Epithelial cell of proximal tubule (primary cell): Measurements from ENCODE around the gene GHDC. TPM values are rescaled to one million over a fixed set of nuclear protein-coding genes. Genes with fewer than 3 reads are reported as not detected.
A peak's percentile ranks its signal among the peaks of the same experiment; 100 is the strongest.
"Not testable (repeated sequence)": the region's sequence is repeated elsewhere in the genome, so short reads cannot be mapped to it uniquely, and the experiment has no call there.

ENCODE experiments used
- DNase-seq: peaks from one replicate; pipeline ENCODE4 v3.0.0-alpha.2; 2011; ENCODE audit warnings: low read depth
- H3K4me3 ChIP-seq: 2 replicates; pipeline ENCODE4 v1.5.1; 2011; ENCODE audit warnings: low read depth, mild to moderate bottlenecking, low read length
- total RNA-seq: library from RNA; depleted of rRNA; stranded (reverse); fragments of >200 nt; gene quantifications from 2 replicates; pipeline ENCODE4 v1.2.3, GENCODE V29; 2015
- TF ChIP-seq, protein P1 (sequence below): conservative IDR thresholded peaks from 2 replicates; pipeline ENCODE4 v1.5.1; 2012; ENCODE audit warnings: low read depth, mild to moderate bottlenecking, low read length

The GHDC gene
- total RNA-seq, 1 donor from 2014 or later = 17.4 TPM

GRCh38 chr17:42153919-42154742 lies 40.2 kb downstream of the GHDC start:
- TF ChIP-seq, protein P1, sequence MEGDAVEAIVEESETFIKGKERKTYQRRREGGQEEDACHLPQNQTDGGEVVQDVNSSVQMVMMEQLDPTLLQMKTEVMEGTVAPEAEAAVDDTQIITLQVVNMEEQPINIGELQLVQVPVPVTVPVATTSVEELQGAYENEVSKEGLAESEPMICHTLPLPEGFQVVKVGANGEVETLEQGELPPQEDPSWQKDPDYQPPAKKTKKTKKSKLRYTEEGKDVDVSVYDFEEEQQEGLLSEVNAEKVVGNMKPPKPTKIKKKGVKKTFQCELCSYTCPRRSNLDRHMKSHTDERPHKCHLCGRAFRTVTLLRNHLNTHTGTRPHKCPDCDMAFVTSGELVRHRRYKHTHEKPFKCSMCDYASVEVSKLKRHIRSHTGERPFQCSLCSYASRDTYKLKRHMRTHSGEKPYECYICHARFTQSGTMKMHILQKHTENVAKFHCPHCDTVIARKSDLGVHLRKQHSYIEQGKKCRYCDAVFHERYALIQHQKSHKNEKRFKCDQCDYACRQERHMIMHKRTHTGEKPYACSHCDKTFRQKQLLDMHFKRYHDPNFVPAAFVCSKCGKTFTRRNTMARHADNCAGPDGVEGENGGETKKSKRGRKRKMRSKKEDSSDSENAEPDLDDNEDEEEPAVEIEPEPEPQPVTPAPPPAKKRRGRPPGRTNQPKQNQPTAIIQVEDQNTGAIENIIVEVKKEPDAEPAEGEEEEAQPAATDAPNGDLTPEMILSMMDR = no peak
- no peak for DNase-seq
- peak overlapping the region; percentile 89 for H3K4me3 ChIP-seq

- DNase-seq = no peak
- TF ChIP-seq, protein P1 = no peak
- H3K4me3 ChIP-seq = no peak overlapping the region
Measured at GRCh38 chr17:42146911-42147607, 47.2 kb downstream of the GHDC start.

DNA sequence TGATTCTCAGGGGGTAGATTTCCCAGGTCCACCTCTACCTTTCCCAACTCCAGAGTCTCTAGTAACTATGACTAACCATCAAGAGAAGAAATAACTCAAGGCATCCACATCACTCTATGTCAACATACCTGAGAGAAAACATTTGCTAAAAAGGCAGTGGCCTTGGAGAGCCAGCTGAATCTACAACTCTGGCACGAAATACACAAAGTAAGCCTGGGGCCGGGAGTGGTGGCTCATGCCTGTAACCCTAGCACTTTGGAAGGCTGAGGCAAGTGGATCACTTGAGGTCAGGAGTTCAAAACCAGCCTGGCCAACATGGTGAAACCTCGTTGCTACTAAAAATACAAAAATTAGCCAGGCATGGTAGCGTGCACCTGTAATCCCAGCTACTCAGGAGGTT lies 51.2 kb downstream of the GHDC start:
- not testable (repeated sequence) for DNase-seq, H3K4me3 ChIP-seq

DNA sequence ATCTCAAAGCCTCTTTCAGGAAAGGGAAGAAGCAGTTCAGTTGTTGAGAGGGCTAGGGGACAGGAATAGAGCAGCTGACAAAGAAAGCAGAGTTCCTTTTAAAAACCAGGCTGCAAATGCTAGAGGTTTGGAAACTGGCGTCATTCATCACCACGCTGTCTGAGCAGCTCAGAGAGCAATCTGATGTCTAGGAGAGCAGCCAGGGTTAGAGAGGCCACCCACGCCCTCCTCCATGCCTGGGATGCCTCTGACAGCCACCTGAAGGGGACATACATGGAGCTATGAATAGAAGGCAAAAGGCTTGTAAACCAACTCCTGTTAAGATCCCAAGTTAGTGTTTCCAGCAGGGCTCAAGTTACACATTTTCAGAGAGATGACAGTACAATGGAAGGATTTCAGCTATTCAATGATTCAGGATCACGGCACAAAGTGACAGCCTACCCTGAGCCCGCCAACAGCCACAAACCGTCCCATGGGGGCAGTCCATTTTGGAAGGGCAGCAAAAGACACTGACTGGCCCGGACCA lies 51.9 kb downstream of the GHDC start:
- TF ChIP-seq, protein P1 = no peak
- DNase-seq = no peak
- no peak overlapping the region for H3K4me3 ChIP-seq

GRCh38 chr17:42141382-42141781 lies 52.9 kb downstream of the GHDC start:
- TF ChIP-seq, protein P1 = no peak
- no peak overlapping the region for H3K4me3 ChIP-seq
- no peak for DNase-seq

GRCh38 chr17:42140690-42141089 lies 53.6 kb downstream of the GHDC start:
- not testable (repeated sequence) for H3K4me3 ChIP-seq, DNase-seq

Other genes starting within 250 kb of the GHDC start
- gene CNP, start 227.7 kb downstream of the GHDC start, total RNA-seq = 69.8 and 75.9 TPM in 2 replicates
- 57.6 and 66.8 TPM in 2 replicates for gene DNAJC7, start 177.1 kb downstream of the GHDC start, total RNA-seq
- 37.7 and 53.3 TPM in 2 replicates for gene NKIRAS2, start 174.4 kb downstream of the GHDC start, total RNA-seq
- gene C17orf113, start 143.9 kb downstream of the GHDC start, total RNA-seq = 0.07 and 0.98 TPM in 2 replicates
- 0.07 TPM in 1 of 2 replicates, not detected in the other for gene ZNF385C, start 96.0 kb downstream of the GHDC start, total RNA-seq
- gene DHX58, start 81.8 kb downstream of the GHDC start, total RNA-seq = 2.7 and 4.6 TPM in 2 replicates
- 13.1 and 18.6 TPM in 2 replicates for gene KAT2A, start 73.1 kb downstream of the GHDC start, total RNA-seq
- gene HSPB9, start 71.7 kb downstream of the GHDC start, total RNA-seq = not detected in 2 replicates
- 89.4 and 150 TPM in 2 replicates for gene RAB5C, start 39.5 kb downstream of the GHDC start, total RNA-seq
- gene KCNH4, start 13.4 kb downstream of the GHDC start, total RNA-seq = not detected in 2 replicates
- gene HCRT, start 9.0 kb downstream of the GHDC start, total RNA-seq = not detected in 2 replicates
- gene STAT5B, start 81.9 kb upstream of the GHDC start, total RNA-seq = 16.0 and 19.5 TPM in 2 replicates
- gene STAT5A, start 94.0 kb upstream of the GHDC start, total RNA-seq = 10.9 and 11.3 TPM in 2 replicates
- 63.0 and 82.0 TPM in 2 replicates for gene STAT3, start 193.9 kb upstream of the GHDC start, total RNA-seq
- 184 and 265 TPM in 2 replicates for gene CAVIN1, start 228.8 kb upstream of the GHDC start, total RNA-seq